ENCODE results near the gene BABAM2. TPM values are rescaled to one million over a fixed set of nuclear protein-coding genes. Genes with fewer than 3 reads are reported as not detected.

The BABAM2 gene
- total and polyA plus RNA-seq, 2 experiments from 2014 or later, result 17.8 to 21.5 TPM

- Mint-ChIP-seq H3K27ac (no peak overlapping the region), H3K9me3 (no peaks in the 10 kb centered on the region), H3K27me3 (ENCODE audit: insufficient read depth, low read depth, poor library complexity) (peaks cover 3% of the 10 kb centered on the region), H3K4me1 (peaks cover 6% of the 10 kb centered on the region; the same call in 1 of the 3 replicates), H3K4me3 (no peak overlapping the region), H3K36me3 (ENCODE audit: low read depth) (no peaks in the 10 kb centered on the region)
- no peak for DNase-seq (ENCODE audit: low spot score)
- Histone ChIP-seq H4K20me1 (replicated peaks; ENCODE audit: insufficient read depth) (no peaks in the 10 kb centered on the region; the same call in none of the 2 replicates), H3K4me3 (no peak overlapping the region), H3K27ac (ENCODE audit: low read depth) (no peak overlapping the region), H3K27me3 (ENCODE audit: insufficient read depth) (peaks cover 4% of the 10 kb centered on the region), H3K4me2 (no peak overlapping the region), H2AFZ (no peak overlapping the region), H3K36me3 (ENCODE audit: insufficient read depth) (no peaks in the 10 kb centered on the region), H3K4me1 (ENCODE audit: insufficient read depth) (no peaks in the 10 kb centered on the region), H3K9me2 (ENCODE audit: insufficient read depth) (no peaks in the 10 kb centered on the region), H3F3A (replicated peaks; ENCODE audit: low read depth) (no peaks in the 10 kb centered on the region), H3K79me2 (replicated peaks; ENCODE audit: insufficient read depth) (no peaks in the 10 kb centered on the region; the same call in 1 of the 2 replicates)
- no peak for ATAC-seq
- no peak for TF ChIP-seq CREB1 (CRISPR knock-in tag; IDR thresholded peaks at IDR 0.05; ENCODE audit: low read depth)
- TF ChIP-seq, protein P1, sequence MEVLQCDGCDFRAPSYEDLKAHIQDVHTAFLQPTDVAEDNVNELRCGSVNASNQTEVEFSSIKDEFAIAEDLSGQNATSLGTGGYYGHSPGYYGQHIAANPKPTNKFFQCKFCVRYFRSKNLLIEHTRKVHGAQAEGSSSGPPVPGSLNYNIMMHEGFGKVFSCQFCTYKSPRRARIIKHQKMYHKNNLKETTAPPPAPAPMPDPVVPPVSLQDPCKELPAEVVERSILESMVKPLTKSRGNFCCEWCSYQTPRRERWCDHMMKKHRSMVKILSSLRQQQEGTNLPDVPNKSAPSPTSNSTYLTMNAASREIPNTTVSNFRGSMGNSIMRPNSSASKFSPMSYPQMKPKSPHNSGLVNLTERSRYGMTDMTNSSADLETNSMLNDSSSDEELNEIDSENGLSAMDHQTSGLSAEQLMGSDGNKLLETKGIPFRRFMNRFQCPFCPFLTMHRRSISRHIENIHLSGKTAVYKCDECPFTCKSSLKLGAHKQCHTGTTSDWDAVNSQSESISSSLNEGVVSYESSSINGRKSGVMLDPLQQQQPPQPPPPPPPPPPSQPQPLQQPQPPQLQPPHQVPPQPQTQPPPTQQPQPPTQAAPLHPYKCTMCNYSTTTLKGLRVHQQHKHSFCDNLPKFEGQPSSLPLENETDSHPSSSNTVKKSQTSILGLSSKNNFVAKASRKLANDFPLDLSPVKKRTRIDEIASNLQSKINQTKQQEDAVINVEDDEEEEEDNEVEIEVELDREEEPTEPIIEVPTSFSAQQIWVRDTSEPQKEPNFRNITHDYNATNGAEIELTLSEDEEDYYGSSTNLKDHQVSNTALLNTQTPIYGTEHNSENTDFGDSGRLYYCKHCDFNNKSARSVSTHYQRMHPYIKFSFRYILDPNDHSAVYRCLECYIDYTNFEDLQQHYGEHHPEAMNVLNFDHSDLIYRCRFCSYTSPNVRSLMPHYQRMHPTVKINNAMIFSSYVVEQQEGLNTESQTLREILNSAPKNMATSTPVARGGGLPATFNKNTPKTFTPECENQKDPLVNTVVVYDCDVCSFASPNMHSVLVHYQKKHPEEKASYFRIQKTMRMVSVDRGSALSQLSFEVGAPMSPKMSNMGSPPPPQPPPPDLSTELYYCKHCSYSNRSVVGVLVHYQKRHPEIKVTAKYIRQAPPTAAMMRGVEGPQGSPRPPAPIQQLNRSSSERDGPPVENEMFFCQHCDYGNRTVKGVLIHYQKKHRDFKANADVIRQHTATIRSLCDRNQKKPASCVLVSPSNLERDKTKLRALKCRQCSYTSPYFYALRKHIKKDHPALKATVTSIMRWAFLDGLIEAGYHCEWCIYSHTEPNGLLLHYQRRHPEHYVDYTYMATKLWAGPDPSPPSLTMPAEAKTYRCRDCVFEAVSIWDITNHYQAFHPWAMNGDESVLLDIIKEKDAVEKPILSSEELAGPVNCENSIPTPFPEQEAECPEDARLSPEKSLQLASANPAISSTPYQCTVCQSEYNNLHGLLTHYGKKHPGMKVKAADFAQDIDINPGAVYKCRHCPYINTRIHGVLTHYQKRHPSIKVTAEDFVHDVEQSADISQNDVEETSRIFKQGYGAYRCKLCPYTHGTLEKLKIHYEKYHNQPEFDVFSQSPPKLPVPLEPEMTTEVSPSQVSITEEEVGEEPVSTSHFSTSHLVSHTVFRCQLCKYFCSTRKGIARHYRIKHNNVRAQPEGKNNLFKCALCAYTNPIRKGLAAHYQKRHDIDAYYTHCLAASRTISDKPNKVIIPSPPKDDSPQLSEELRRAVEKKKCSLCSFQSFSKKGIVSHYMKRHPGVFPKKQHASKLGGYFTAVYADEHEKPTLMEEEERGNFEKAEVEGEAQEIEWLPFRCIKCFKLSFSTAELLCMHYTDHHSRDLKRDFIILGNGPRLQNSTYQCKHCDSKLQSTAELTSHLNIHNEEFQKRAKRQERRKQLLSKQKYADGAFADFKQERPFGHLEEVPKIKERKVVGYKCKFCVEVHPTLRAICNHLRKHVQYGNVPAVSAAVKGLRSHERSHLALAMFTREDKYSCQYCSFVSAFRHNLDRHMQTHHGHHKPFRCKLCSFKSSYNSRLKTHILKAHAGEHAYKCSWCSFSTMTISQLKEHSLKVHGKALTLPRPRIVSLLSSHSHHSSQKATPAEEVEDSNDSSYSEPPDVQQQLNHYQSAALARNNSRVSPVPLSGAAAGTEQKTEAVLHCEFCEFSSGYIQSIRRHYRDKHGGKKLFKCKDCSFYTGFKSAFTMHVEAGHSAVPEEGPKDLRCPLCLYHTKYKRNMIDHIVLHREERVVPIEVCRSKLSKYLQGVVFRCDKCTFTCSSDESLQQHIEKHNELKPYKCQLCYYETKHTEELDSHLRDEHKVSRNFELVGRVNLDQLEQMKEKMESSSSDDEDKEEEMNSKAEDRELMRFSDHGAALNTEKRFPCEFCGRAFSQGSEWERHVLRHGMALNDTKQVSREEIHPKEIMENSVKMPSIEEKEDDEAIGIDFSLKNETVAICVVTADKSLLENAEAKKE (CRISPR knock-in tag; IDR thresholded peaks at IDR 0.05), result no peak
- no peak for TF ChIP-seq ZNF114 (CRISPR knock-in tag; IDR thresholded peaks at IDR 0.05)
- no peak for TF ChIP-seq REST (IDR thresholded peaks at IDR 0.05; ENCODE audit: unreplicated experiment)
Observed at GRCh38 chr2:27952070-27952469, 61.5 kb downstream of the BABAM2 start.
